ENCODE measurements around the gene THSD7A.

DNA sequence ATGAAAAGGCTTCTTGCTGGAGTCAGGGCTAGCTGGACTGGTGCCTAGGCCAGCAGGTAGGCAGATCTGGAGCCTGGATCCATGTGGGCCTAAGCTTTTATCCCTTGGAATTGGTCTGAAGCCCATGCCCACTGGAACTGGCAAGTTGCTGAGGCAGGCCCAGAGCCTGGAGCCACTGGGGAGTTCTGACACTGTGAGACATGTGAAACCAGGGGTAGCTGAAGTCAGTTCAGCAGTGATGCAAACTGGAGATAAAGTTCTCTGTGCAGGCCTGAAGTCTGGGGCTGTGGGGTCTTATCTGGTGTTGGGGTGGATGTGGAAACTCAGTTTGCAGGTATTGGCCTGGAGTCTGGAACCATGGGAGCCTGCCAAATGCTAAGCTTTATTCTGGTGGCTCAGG, 9.7 kb upstream of the THSD7A start:
- TF ChIP-seq, protein P1, sequence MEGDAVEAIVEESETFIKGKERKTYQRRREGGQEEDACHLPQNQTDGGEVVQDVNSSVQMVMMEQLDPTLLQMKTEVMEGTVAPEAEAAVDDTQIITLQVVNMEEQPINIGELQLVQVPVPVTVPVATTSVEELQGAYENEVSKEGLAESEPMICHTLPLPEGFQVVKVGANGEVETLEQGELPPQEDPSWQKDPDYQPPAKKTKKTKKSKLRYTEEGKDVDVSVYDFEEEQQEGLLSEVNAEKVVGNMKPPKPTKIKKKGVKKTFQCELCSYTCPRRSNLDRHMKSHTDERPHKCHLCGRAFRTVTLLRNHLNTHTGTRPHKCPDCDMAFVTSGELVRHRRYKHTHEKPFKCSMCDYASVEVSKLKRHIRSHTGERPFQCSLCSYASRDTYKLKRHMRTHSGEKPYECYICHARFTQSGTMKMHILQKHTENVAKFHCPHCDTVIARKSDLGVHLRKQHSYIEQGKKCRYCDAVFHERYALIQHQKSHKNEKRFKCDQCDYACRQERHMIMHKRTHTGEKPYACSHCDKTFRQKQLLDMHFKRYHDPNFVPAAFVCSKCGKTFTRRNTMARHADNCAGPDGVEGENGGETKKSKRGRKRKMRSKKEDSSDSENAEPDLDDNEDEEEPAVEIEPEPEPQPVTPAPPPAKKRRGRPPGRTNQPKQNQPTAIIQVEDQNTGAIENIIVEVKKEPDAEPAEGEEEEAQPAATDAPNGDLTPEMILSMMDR (optimal IDR thresholded peaks at IDR 0.05 in 1 of 3, IDR thresholded peaks at IDR 0.05 in 1 of 3, conservative IDR thresholded peaks at IDR 0.05 in 1 of 3; ENCODE audit: extremely low read depth in 1 of 3, insufficient read depth in 2 of 3, low read length in 3 of 3) = no peak
- TF ChIP-seq EZH2 (IDR thresholded peaks at IDR 0.05; ENCODE audit: low read length) = no peak

Measured in keratinocyte (primary cell).